Liver (tissue), 9 donors: Measurements from ENCODE around the gene TOPAZ1. TPM values are rescaled to one million over a fixed set of nuclear protein-coding genes. Genes with fewer than 3 reads are reported as not detected.

Experiments used
- DNase-seq: peaks from one replicate; pipeline ENCODE4 v3.0.0-alpha.2; 2017; ENCODE audit warnings: low spot score
- H3K27ac ChIP-seq, 2 donors: one replicate each; pipeline ENCODE4 v1.7.0; 2013; ENCODE audit warnings: inconsistent platforms in 2 of 2, low read length in 2 of 2, control low read depth in 1 of 2, low read depth in 1 of 2, mild to moderate bottlenecking in 1 of 2
- H3K27me3 ChIP-seq, 4 donors: one replicate each; pipeline versions ENCODE4 v1.6.1 to v1.7.0; 2013; ENCODE audit warnings: low read length in 3 of 4, inconsistent platforms in 1 of 4, mild to moderate bottlenecking in 1 of 4, moderate library complexity in 1 of 4; ENCODE audit not compliant: control insufficient read depth in 4 of 4, insufficient read depth in 4 of 4
- H3K36me3 ChIP-seq, 4 donors: one replicate each; pipeline versions ENCODE4 v1.6.1 to v1.7.0; 2013; ENCODE audit warnings: low read length in 3 of 4, mild to moderate bottlenecking in 3 of 4, low read depth in 1 of 4, moderate library complexity in 1 of 4; ENCODE audit not compliant: control insufficient read depth in 4 of 4, insufficient read depth in 3 of 4
- H3K4me1 ChIP-seq, 4 donors: one replicate each; pipeline versions ENCODE4 v1.6.1 to v1.7.0; 2013; ENCODE audit warnings: low read length in 3 of 4, mild to moderate bottlenecking in 3 of 4, moderate library complexity in 1 of 4; ENCODE audit not compliant: control insufficient read depth in 4 of 4, insufficient read depth in 4 of 4
- H3K4me3 ChIP-seq, 3 donors: one replicate each; pipeline versions ENCODE4 v1.6.1 to v1.7.0; 2013; ENCODE audit warnings: low read length in 3 of 3, control low read depth in 1 of 3, low read depth in 1 of 3, mild to moderate bottlenecking in 1 of 3
- H3K9ac ChIP-seq, 2 donors: one replicate each; pipeline ENCODE4 v1.7.0; 2013; ENCODE audit warnings: low read length in 2 of 2, mild to moderate bottlenecking in 2 of 2, moderate library complexity in 2 of 2, control low read depth in 1 of 2, low read depth in 1 of 2
- H3K9me3 ChIP-seq, 4 donors: one replicate each; pipeline versions ENCODE4 v1.6.1 to v1.7.0; 2013; ENCODE audit warnings: low read length in 3 of 4; ENCODE audit not compliant: control insufficient read depth in 4 of 4
- FOXA1 ChIP-seq: IDR thresholded peaks from 2 replicates; pipeline ENCODE4 v1.6.1; 2016; ENCODE audit warnings: antibody characterized with exemption
- GABPA ChIP-seq, 2 donors: IDR thresholded peaks in 1 of 2; conservative IDR thresholded peaks in 1 of 2; 2 replicates each; pipeline ENCODE4 v1.6.1; 2016; ENCODE audit warnings: antibody characterized with exemption in 2 of 2, mild to moderate bottlenecking in 1 of 2, moderate library complexity in 1 of 2
- HNF4A ChIP-seq, 2 donors: conservative IDR thresholded peaks; 2 replicates each; pipeline ENCODE4 v1.6.1; 2016; ENCODE audit warnings: antibody characterized with exemption in 2 of 2, mild to moderate bottlenecking in 2 of 2
- HNF4G ChIP-seq: IDR thresholded peaks from 2 replicates; pipeline ENCODE4 v1.6.1; 2016; ENCODE audit warnings: antibody characterized with exemption
- JUND ChIP-seq, 2 donors: IDR thresholded peaks; 2 replicates each; pipeline ENCODE4 v1.6.1; 2016; ENCODE audit warnings: antibody characterized with exemption in 2 of 2
- NR2F2 ChIP-seq: IDR thresholded peaks from 2 replicates; pipeline ENCODE4 v1.6.1; 2016; ENCODE audit warnings: antibody characterized with exemption
- RAD21 ChIP-seq, 2 donors: IDR thresholded peaks; 2 replicates each; pipeline ENCODE4 v1.6.1; 2016; ENCODE audit warnings: antibody characterized with exemption in 2 of 2, mild to moderate bottlenecking in 2 of 2
- RXRA ChIP-seq, 2 donors: IDR thresholded peaks; 2 replicates each; pipeline ENCODE4 v1.6.1; 2017 to 2018; ENCODE audit warnings: antibody characterized with exemption in 2 of 2, mild to moderate bottlenecking in 1 of 2
- SP1 ChIP-seq: IDR thresholded peaks from 2 replicates; pipeline ENCODE4 v1.6.1; 2018; ENCODE audit warnings: antibody characterized with exemption, mild to moderate bottlenecking
- TAF1 ChIP-seq: conservative IDR thresholded peaks from 2 replicates; pipeline ENCODE4 v1.6.1; 2016; ENCODE audit warnings: antibody characterized with exemption, mild to moderate bottlenecking
- YY1 ChIP-seq: IDR thresholded peaks from 2 replicates; pipeline ENCODE4 v1.6.1; 2016; ENCODE audit warnings: antibody characterized with exemption, mild to moderate bottlenecking
- ZBTB33 ChIP-seq: IDR thresholded peaks from 2 replicates; pipeline ENCODE4 v1.6.1; 2016; ENCODE audit warnings: antibody characterized with exemption
- WGBS: extraction: QIAGEN DNeasy Blood & Tissue Kit; methylation state at CpG from one replicate; pipeline ENCODE4 v1.1.7; 2013; 5-methylcytosine and 5-hydroxymethylcytosine counted together
- polyA plus RNA-seq, 2 donors: library from polyadenylated mRNA; stranded (reverse) in 1 of 2; unstranded in 1 of 2; fragments of 200-250 nt in 1 of 2; fragments of >200 nt in 1 of 2; fragmentation: Nextera tagmentation in 1 of 2; extraction: Ambion mirVana in 1 of 2; gene quantifications; one replicate each; pipeline versions ENCODE4 v1.2.1 to v1.2.3, GENCODE V29; 2013 to 2015
- total RNA-seq, 2 donors: library from RNA; depleted of rRNA; stranded (reverse); fragments of >200 nt; gene quantifications; one replicate each; pipeline ENCODE4 v1.2.3, GENCODE V29; 2014
- TF ChIP-seq, protein P1 (sequence below): IDR thresholded peaks from 2 replicates; pipeline ENCODE4 v1.6.1; 2016; ENCODE audit warnings: antibody characterized with exemption
- TF ChIP-seq, protein P2 (sequence below): IDR thresholded peaks from 2 replicates; pipeline ENCODE4 v1.6.1; 2016; ENCODE audit warnings: antibody characterized with exemption, mild to moderate bottlenecking
- TF ChIP-seq, protein P3 (sequence below): fragments of 150-350 bp; IDR thresholded peaks from 2 replicates; pipeline ENCODE4 v1.5.1; 2017; ENCODE audit warnings: improper control_type of control experiment, low read depth, low read length; ENCODE audit not compliant: missing input control
- donor health status: healthy.
- donor health status: healthy.
- donor health status: healthy.
- donor health status: healthy.
- donor health status: healthy.

Gene TOPAZ1
- total and polyA plus RNA-seq, 4 donors: not detected

GRCh38 chr3:44337248-44337785, 95.6 kb downstream of the TOPAZ1 start:
- H3K9me3 ChIP-seq: no peaks in the 10 kb centered on the region
- peak overlapping the region; percentile 71 to 97 for H3K9ac ChIP-seq
- DNase-seq: no peak
- H3K4me1 ChIP-seq: peaks cover 2 to 25% (median 16%) of the 10 kb centered on the region in 4 donors
- H3K36me3 ChIP-seq: no peaks in the 10 kb centered on the region
- 43% methylated on average over 5 of the region's 5 CpGs for WGBS
- H3K27me3 ChIP-seq: no peaks in the 10 kb centered on the region
- TF ChIP-seq, protein P1, sequence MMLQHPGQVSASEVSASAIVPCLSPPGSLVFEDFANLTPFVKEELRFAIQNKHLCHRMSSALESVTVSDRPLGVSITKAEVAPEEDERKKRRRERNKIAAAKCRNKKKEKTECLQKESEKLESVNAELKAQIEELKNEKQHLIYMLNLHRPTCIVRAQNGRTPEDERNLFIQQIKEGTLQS: no peak
- TF ChIP-seq ZBTB33: no peak
- TF ChIP-seq GABPA (IDR thresholded peaks at IDR 0.05 in 1 of 2, conservative IDR thresholded peaks at IDR 0.05 in 1 of 2): no peak
- peak in 1 of 2 donors; percentile 35 for TF ChIP-seq RXRA (IDR thresholded peaks at IDR 0.05)
- TF ChIP-seq RAD21 (IDR thresholded peaks at IDR 0.05): peak; percentile 32 to 49
- TF ChIP-seq, protein P2, sequence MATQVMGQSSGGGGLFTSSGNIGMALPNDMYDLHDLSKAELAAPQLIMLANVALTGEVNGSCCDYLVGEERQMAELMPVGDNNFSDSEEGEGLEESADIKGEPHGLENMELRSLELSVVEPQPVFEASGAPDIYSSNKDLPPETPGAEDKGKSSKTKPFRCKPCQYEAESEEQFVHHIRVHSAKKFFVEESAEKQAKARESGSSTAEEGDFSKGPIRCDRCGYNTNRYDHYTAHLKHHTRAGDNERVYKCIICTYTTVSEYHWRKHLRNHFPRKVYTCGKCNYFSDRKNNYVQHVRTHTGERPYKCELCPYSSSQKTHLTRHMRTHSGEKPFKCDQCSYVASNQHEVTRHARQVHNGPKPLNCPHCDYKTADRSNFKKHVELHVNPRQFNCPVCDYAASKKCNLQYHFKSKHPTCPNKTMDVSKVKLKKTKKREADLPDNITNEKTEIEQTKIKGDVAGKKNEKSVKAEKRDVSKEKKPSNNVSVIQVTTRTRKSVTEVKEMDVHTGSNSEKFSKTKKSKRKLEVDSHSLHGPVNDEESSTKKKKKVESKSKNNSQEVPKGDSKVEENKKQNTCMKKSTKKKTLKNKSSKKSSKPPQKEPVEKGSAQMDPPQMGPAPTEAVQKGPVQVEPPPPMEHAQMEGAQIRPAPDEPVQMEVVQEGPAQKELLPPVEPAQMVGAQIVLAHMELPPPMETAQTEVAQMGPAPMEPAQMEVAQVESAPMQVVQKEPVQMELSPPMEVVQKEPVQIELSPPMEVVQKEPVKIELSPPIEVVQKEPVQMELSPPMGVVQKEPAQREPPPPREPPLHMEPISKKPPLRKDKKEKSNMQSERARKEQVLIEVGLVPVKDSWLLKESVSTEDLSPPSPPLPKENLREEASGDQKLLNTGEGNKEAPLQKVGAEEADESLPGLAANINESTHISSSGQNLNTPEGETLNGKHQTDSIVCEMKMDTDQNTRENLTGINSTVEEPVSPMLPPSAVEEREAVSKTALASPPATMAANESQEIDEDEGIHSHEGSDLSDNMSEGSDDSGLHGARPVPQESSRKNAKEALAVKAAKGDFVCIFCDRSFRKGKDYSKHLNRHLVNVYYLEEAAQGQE: no peak
- TF ChIP-seq JUND (IDR thresholded peaks at IDR 0.05): no peak
- TF ChIP-seq TAF1: no peak
- peak; percentile 31 for TF ChIP-seq HNF4G
- TF ChIP-seq HNF4A (conservative IDR thresholded peaks at IDR 0.05): peak; percentile 38 to 41
- peak overlapping the region; percentile 65 to 98 (median 95) for H3K4me3 ChIP-seq
- H3K27ac ChIP-seq: peak overlapping the region; percentile 98 to 99

DNA sequence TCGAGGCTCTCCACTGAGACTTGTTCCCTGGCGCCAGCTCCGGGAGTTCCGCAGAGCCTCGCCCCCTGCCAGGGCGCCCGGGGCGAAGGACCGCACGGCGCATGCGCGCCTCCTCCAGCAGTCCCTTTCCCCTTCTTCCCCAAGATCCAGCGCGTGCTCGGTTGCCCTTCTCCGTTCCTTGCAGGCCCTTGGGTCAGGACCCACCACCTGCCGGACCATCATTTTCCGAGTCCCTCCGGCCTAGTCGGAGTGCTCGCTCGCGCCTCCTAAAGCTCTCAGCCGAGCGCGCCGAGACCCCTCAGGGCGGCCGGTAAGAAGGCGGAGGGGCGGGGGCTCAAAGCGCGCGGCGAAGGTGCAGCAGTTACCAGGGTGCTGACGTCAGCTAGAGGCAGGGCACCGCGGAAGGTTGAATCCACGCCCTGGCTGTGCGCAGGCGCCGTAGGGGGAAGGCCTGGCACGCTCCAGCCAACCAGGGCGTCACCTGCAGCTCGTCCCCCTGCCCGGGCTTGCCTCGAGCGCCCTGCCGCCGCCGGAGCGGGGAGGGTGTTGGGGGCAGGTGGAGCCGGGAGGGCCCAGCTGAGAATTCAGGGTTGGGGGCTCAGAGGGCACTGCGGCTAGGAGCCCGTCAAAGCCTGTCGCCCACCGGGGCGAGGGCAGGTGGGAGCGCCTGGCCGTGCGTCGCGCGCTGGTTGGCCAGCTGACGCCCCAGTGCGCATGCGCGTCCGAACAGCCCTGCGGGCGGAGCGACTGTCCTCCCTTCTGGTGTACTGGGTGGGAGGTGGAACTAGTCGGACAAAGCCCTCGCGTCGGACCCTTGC, 96.5 kb downstream of the TOPAZ1 start, which contains the start of gene TCAIM:
TCAIM (plus strand) TSS at position 757 of the 818 bp plus-strand sequence. CDS start 16,017 bp downstream, outside the sequence.
- Histone ChIP-seq H3K27ac (peak within 1 kb of the TSS; percentile 98 to 99), H3K36me3 (no peaks in the 10 kb centered on the region), H3K27me3 (no peaks in the 10 kb centered on the region), H3K4me3 (peak within 1 kb of the TSS; percentile 65 to 98 (median 95)), H3K9me3 (no peaks in the 10 kb centered on the region), H3K9ac (peak within 1 kb of the TSS; percentile 97 to 99), H3K4me1 (peaks cover 2 to 25% (median 16%) of the 10 kb centered on the region in 4 donors)
- WGBS: under 1% methylated on average over 77 of the region's 77 CpGs
- peak; percentile 97 for DNase-seq
- TF ChIP-seq HNF4G: no peak
- no peak for TF ChIP-seq NR2F2
- TF ChIP-seq RXRA (IDR thresholded peaks at IDR 0.05): peak in 1 of 2 donors; percentile 54
- TF ChIP-seq GABPA (IDR thresholded peaks at IDR 0.05 in 1 of 2, conservative IDR thresholded peaks at IDR 0.05 in 1 of 2): no peak
- peak; percentile 50 to 71 for TF ChIP-seq JUND (IDR thresholded peaks at IDR 0.05)
- peak; percentile 13 for TF ChIP-seq YY1
- no peak for TF ChIP-seq FOXA1
- TF ChIP-seq TAF1: no peak
- TF ChIP-seq, protein P1: no peak
- TF ChIP-seq SP1: peak; percentile 61
- TF ChIP-seq ZBTB33: no peak
- TF ChIP-seq, protein P3, sequence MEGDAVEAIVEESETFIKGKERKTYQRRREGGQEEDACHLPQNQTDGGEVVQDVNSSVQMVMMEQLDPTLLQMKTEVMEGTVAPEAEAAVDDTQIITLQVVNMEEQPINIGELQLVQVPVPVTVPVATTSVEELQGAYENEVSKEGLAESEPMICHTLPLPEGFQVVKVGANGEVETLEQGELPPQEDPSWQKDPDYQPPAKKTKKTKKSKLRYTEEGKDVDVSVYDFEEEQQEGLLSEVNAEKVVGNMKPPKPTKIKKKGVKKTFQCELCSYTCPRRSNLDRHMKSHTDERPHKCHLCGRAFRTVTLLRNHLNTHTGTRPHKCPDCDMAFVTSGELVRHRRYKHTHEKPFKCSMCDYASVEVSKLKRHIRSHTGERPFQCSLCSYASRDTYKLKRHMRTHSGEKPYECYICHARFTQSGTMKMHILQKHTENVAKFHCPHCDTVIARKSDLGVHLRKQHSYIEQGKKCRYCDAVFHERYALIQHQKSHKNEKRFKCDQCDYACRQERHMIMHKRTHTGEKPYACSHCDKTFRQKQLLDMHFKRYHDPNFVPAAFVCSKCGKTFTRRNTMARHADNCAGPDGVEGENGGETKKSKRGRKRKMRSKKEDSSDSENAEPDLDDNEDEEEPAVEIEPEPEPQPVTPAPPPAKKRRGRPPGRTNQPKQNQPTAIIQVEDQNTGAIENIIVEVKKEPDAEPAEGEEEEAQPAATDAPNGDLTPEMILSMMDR: no peak
- peak in 1 of 2 donors; percentile 38 for TF ChIP-seq RAD21 (IDR thresholded peaks at IDR 0.05)
- TF ChIP-seq HNF4A (conservative IDR thresholded peaks at IDR 0.05): peak in 1 of 2 donors; percentile 11
